Neural cell (in vitro differentiated cells): ENCODE results near the gene MS4A15. TPM values are rescaled to one million over a fixed set of nuclear protein-coding genes. Genes with fewer than 3 reads are reported as not detected.

ENCODE experiments used
- H2AFZ ChIP-seq: fragments of 200-600, 300-800 bp; sonication (generic), shearing (Covaris generic); 2 replicates; pipeline ENCODE4 v1.6.0; 2014; ENCODE audit warnings: low read depth, mild to moderate bottlenecking, antibody characterized with exemption, low read length, moderate library complexity
- H3F3A ChIP-seq: fragments of 200-600 bp; shearing (Covaris generic); 2 replicates; pipeline ENCODE4 v1.6.1; 2016; ENCODE audit warnings: mild to moderate bottlenecking, moderate library complexity, mixed read lengths, antibody characterized with exemption, low read length; ENCODE audit not compliant: insufficient read depth, poor library complexity, severe bottlenecking
- H3K27ac ChIP-seq: fragments of 200-600, 300-800 bp; sonication (generic), shearing (Covaris generic); 2 replicates; pipeline ENCODE4 v1.5.1; 2014; ENCODE audit warnings: mild to moderate bottlenecking, low read length, moderate library complexity
- H3K27me3 ChIP-seq: fragments of 300-800, 200-600 bp; sonication (generic), shearing (Covaris generic); 2 replicates; pipeline ENCODE4 v1.6.0; 2014; ENCODE audit warnings: mild to moderate bottlenecking, low read depth, low read length, moderate library complexity; ENCODE audit not compliant: insufficient read depth
- H3K36me3 ChIP-seq: fragments of 300-800, 200-600 bp; sonication (generic), shearing (Covaris generic); 2 replicates; pipeline ENCODE4 v1.5.1; 2014; ENCODE audit warnings: mild to moderate bottlenecking, antibody characterized with exemption, low read length, moderate library complexity; ENCODE audit not compliant: insufficient read depth
- H3K4me2 ChIP-seq: fragments of 300-800, 200-600 bp; sonication (generic), shearing (Covaris generic); 2 replicates; pipeline ENCODE4 v1.6.0; 2014; ENCODE audit warnings: mild to moderate bottlenecking, low read length
- H3K4me3 ChIP-seq: fragments of 300-800, 200-600 bp; sonication (generic), shearing (Covaris generic); 2 replicates; pipeline ENCODE4 v1.5.1; 2014; ENCODE audit warnings: mild to moderate bottlenecking, low read length, moderate library complexity
- H3K79me2 ChIP-seq: fragments of 200-600 bp; shearing (Covaris generic); replicated peaks from 2 replicates; pipeline ENCODE4 v1.6.0; 2014; ENCODE audit warnings: mild to moderate bottlenecking, low read length, moderate library complexity; ENCODE audit not compliant: insufficient read depth
- H3K9ac ChIP-seq: fragments of 300-800, 200-600 bp; sonication (generic), shearing (Covaris generic); 2 replicates; pipeline ENCODE4 v1.6.1; 2016; ENCODE audit warnings: mild to moderate bottlenecking, low read length, mixed read lengths
- H3K9me2 ChIP-seq: fragments of 200-600 bp; shearing (Covaris generic); 2 replicates; pipeline ENCODE4 v1.6.1; 2016; ENCODE audit warnings: mild to moderate bottlenecking, low read length, mixed read lengths; ENCODE audit not compliant: insufficient read depth
- H3K9me3 ChIP-seq: fragments of 200-600, 300-800 bp; sonication (generic), shearing (Covaris generic); 2 replicates; pipeline ENCODE4 v1.6.1; 2016; ENCODE audit warnings: mild to moderate bottlenecking, mixed run types, low read length, moderate library complexity, mixed read lengths
- H4K20me1 ChIP-seq: fragments of 200-600 bp; shearing (Covaris generic); 2 replicates; pipeline ENCODE4 v1.6.1; 2016; ENCODE audit warnings: mild to moderate bottlenecking, mixed run types; ENCODE audit not compliant: insufficient read depth
- CTCF ChIP-seq: fragments of 450-650 bp; IDR thresholded peaks from 2 replicates; pipeline ENCODE4 v1.5.1; 2014; ENCODE audit warnings: antibody characterized with exemption, mild to moderate bottlenecking, moderate library complexity; ENCODE audit not compliant: poor library complexity, severe bottlenecking
- EP300 ChIP-seq: fragments of 450-650 bp; conservative IDR thresholded peaks from 2 replicates; pipeline ENCODE4 v1.6.1; 2014; ENCODE audit warnings: antibody characterized with exemption, mild to moderate bottlenecking, moderate library complexity; ENCODE audit not compliant: poor library complexity, severe bottlenecking
- EZH2 ChIP-seq: fragments of 200-600, 300-800 bp; shearing (Covaris generic), sonication (generic); IDR thresholded peaks from 2 replicates; pipeline ENCODE4 v1.6.1; 2014; ENCODE audit warnings: antibody characterized with exemption, low read length, borderline replicate concordance, mild to moderate bottlenecking; ENCODE audit not compliant: insufficient read depth, poor library complexity, severe bottlenecking
- MXI1 ChIP-seq: fragments of 450-650 bp; conservative IDR thresholded peaks from 2 replicates; pipeline ENCODE4 v1.6.1; 2014; ENCODE audit warnings: antibody characterized with exemption, mild to moderate bottlenecking; ENCODE audit not compliant: poor library complexity, severe bottlenecking
- POLR2AphosphoS5 ChIP-seq: IDR thresholded peaks from 2 replicates; pipeline ENCODE4 v1.6.1; 2012
- RAD21 ChIP-seq: fragments of 450-650 bp; conservative IDR thresholded peaks from 2 replicates; pipeline ENCODE4 v1.6.1; 2014; ENCODE audit warnings: antibody characterized with exemption, mild to moderate bottlenecking, moderate library complexity
- SMC3 ChIP-seq: fragments of 450-650 bp; conservative IDR thresholded peaks from 2 replicates; pipeline ENCODE4 v1.6.1; 2014; ENCODE audit warnings: antibody characterized with exemption, mild to moderate bottlenecking, moderate library complexity; ENCODE audit not compliant: poor library complexity
- TAF1 ChIP-seq: IDR thresholded peaks from 2 replicates; pipeline ENCODE4 v1.6.1; 2012; ENCODE audit warnings: low read depth
- polyA plus RNA-seq: library from polyadenylated mRNA; depleted of rRNA; stranded (reverse); fragments of >200 nt; gene quantifications from 2 replicates; pipeline ENCODE4 v1.2.3, GENCODE V29; 2014
- TF ChIP-seq, protein P1 (sequence below): IDR thresholded peaks from 2 replicates; pipeline ENCODE4 v1.6.1; 2012; ENCODE audit warnings: borderline replicate concordance

The MS4A15 gene
- polyA plus RNA-seq, 1 donor from 2014 or later: not detected

DNA sequence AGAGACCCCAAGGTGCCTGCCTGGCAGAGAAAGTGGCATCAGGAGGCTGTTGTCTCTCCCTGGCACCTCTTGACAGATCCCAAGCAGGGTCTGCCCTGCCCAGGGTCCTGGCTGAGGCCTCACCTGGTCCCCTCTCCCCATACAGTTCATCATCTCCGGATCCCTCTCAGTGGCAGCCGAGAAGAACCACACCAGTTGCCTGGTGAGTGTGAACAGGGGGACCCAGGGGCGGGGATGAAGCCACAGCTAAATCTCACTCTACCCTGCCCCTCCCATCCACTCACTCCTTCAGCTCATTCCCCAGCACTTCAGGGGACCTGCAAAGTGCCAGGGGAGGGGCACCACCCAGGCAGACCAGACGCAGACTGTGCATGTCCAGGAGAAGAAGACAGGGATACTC, 14.5 kb downstream of the MS4A15 start:
- Histone ChIP-seq H3K9me2 (no peaks in the 10 kb centered on the region), H4K20me1 (no peaks in the 10 kb centered on the region), H3K4me3 (no peak overlapping the region), H2AFZ (no peak overlapping the region), H3K9me3 (no peaks in the 10 kb centered on the region), H3K9ac (no peak overlapping the region), H3K79me2 (no peaks in the 10 kb centered on the region), H3K36me3 (no peaks in the 10 kb centered on the region), H3F3A (no peaks in the 10 kb centered on the region), H3K27ac (no peak overlapping the region), H3K27me3 (no peaks in the 10 kb centered on the region), H3K4me2 (no peak overlapping the region)
- no peak for TF ChIP-seq CTCF
- no peak for TF ChIP-seq EZH2
- TF ChIP-seq POLR2AphosphoS5: no peak
- TF ChIP-seq RAD21: no peak
- TF ChIP-seq, protein P1, sequence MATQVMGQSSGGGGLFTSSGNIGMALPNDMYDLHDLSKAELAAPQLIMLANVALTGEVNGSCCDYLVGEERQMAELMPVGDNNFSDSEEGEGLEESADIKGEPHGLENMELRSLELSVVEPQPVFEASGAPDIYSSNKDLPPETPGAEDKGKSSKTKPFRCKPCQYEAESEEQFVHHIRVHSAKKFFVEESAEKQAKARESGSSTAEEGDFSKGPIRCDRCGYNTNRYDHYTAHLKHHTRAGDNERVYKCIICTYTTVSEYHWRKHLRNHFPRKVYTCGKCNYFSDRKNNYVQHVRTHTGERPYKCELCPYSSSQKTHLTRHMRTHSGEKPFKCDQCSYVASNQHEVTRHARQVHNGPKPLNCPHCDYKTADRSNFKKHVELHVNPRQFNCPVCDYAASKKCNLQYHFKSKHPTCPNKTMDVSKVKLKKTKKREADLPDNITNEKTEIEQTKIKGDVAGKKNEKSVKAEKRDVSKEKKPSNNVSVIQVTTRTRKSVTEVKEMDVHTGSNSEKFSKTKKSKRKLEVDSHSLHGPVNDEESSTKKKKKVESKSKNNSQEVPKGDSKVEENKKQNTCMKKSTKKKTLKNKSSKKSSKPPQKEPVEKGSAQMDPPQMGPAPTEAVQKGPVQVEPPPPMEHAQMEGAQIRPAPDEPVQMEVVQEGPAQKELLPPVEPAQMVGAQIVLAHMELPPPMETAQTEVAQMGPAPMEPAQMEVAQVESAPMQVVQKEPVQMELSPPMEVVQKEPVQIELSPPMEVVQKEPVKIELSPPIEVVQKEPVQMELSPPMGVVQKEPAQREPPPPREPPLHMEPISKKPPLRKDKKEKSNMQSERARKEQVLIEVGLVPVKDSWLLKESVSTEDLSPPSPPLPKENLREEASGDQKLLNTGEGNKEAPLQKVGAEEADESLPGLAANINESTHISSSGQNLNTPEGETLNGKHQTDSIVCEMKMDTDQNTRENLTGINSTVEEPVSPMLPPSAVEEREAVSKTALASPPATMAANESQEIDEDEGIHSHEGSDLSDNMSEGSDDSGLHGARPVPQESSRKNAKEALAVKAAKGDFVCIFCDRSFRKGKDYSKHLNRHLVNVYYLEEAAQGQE: no peak
- no peak for TF ChIP-seq TAF1
- no peak for TF ChIP-seq MXI1
- no peak for TF ChIP-seq EP300
- TF ChIP-seq SMC3: no peak

DNA sequence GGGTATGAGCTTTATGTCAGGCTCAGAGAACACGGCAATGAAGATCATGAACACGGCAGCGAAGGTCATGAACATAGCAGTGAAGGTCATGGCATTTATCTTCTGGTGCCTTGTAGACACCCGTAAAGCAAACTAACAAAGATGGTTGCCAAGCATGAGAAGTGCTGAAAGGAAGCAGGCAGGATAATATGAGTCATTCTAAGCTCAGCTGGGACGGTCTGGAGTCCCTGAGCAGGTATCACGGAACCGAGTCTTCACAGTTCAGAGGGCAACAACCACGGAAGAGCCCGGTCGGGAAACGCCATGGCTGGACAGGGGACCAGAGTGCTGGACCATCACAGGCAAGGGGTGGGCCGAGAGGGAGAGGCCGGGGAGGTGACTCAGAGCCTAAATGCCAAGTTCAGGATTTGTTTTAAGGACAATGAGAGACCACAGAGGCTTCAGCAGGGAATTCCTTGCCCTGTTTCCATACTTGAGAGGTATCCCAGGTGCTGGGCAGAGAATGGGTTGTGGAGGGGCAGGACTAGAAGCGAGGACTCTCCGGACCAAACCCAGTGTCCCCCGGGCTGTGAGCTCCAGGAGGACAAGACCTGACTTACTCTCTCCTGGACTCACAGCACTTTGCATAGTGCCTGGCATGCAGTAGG, 15.3 kb downstream of the MS4A15 start:
- Histone ChIP-seq H3K27ac (no peak overlapping the region), H3F3A (no peaks in the 10 kb centered on the region), H3K9ac (no peak overlapping the region), H3K79me2 (no peaks in the 10 kb centered on the region), H2AFZ (no peak overlapping the region), H3K36me3 (no peaks in the 10 kb centered on the region), H3K9me2 (no peaks in the 10 kb centered on the region), H3K27me3 (no peaks in the 10 kb centered on the region), H3K4me3 (no peak overlapping the region), H3K4me2 (no peak overlapping the region), H3K9me3 (no peaks in the 10 kb centered on the region), H4K20me1 (no peaks in the 10 kb centered on the region)
- TF ChIP-seq SMC3: no peak
- no peak for TF ChIP-seq EP300
- no peak for TF ChIP-seq POLR2AphosphoS5
- no peak for TF ChIP-seq MXI1
- no peak for TF ChIP-seq EZH2
- no peak for TF ChIP-seq RAD21
